D341Med (cell line): ENCODE measurements around the gene TMA7B.
A peak's percentile ranks its signal among the peaks of the same experiment; 100 is the strongest.
"Not testable (repeated sequence)": the region's sequence is repeated elsewhere in the genome, so short reads cannot be mapped to it uniquely, and the experiment has no call there.

ENCODE experiments used
- DNase-seq: peaks from one replicate; pipeline ENCODE4 v3.0.0; 2012; ENCODE audit warnings: low spot score

Gene TMA7B

GRCh38 chr22:39984746-39985145 lies 24.5 kb downstream of the TMA7B start:
- DNase-seq: no peak

- DNase-seq: no peak
Observed at GRCh38 chr22:39985383-39986035, 25.3 kb downstream of the TMA7B start.

- no peak for DNase-seq
Observed at GRCh38 chr22:39988386-39989114, 28.4 kb downstream of the TMA7B start.

GRCh38 chr22:39989633-39990032 lies 29.4 kb downstream of the TMA7B start:
- no peak for DNase-seq

GRCh38 chr22:39990686-39991085 lies 30.5 kb downstream of the TMA7B start:
- no peak for DNase-seq

GRCh38 chr22:39991159-39991860 lies 31.1 kb downstream of the TMA7B start:
- no peak for DNase-seq

GRCh38 chr22:39992088-39992826 lies 32.1 kb downstream of the TMA7B start:
- DNase-seq: no peak

GRCh38 chr22:39992894-39993293 lies 32.7 kb downstream of the TMA7B start:
- not testable (repeated sequence) for DNase-seq

GRCh38 chr22:39994041-39994565 lies 33.9 kb downstream of the TMA7B start:
- no peak for DNase-seq

- DNase-seq: peak; percentile 50
Observed at GRCh38 chr22:39994566-39995392, 34.6 kb downstream of the TMA7B start, which contains the start of gene FAM83F. Gene FAM83F (plus strand): TSS chr22:39994954. CDS start chr22:39995043, 89 bp downstream.

GRCh38 chr22:39995393-39996252 lies 35.4 kb downstream of the TMA7B start:
- no peak for DNase-seq

GRCh38 chr22:39996732-39997131 lies 36.5 kb downstream of the TMA7B start:
- DNase-seq: no peak

- no peak for DNase-seq
Observed at GRCh38 chr22:39997421-39997820, 37.2 kb downstream of the TMA7B start.

- DNase-seq: no peak
Observed at GRCh38 chr22:39997939-39998726, 37.9 kb downstream of the TMA7B start.

- no peak for DNase-seq
Observed at GRCh38 chr22:39999144-39999757, 39.1 kb downstream of the TMA7B start.

- DNase-seq: no peak
Observed at GRCh38 chr22:40000171-40000570, 40.0 kb downstream of the TMA7B start.

GRCh38 chr22:40001106-40001505 lies 40.9 kb downstream of the TMA7B start:
- no peak for DNase-seq

- DNase-seq: no peak
Observed at GRCh38 chr22:40001800-40002577, 41.8 kb downstream of the TMA7B start.
